GM18502 (cell line): ENCODE data around the gene C11orf16.
"Not testable (repeated sequence)": the region's sequence is repeated elsewhere in the genome, so short reads cannot be mapped to it uniquely, and the experiment has no call there.

ENCODE experiments used
- ATAC-seq: cut with Tn5 transposase; IDR thresholded peaks from one replicate; pipeline ENCODE4 v1.9.1; 2021; ENCODE audit warnings: mild to moderate bottlenecking; ENCODE audit not compliant: unreplicated experiment, poor library complexity

C11orf16 gene

GRCh38 chr11:8932564-8933180, at the start of gene C11orf16:
TSS of gene C11orf16 (minus strand) at chr11:8932947. CDS start at chr11:8932308, 639 bp downstream.
- no peak for ATAC-seq

- ATAC-seq, result no peak
Measured at GRCh38 chr11:8980485-8980884, 47.7 kb upstream of the C11orf16 start.

- ATAC-seq, result not testable (repeated sequence)
Measured at GRCh38 chr11:8979365-8979764, 46.6 kb upstream of the C11orf16 start.

GRCh38 chr11:8973121-8973520, 40.4 kb upstream of the C11orf16 start:
- ATAC-seq, result no peak

- ATAC-seq, result no peak
Measured at GRCh38 chr11:8971924-8972316, 39.2 kb upstream of the C11orf16 start.

- ATAC-seq, result no peak
Measured at GRCh38 chr11:8971196-8971923, 38.6 kb upstream of the C11orf16 start.

- no peak for ATAC-seq
Measured at GRCh38 chr11:8967184-8967583, 34.4 kb upstream of the C11orf16 start.

- ATAC-seq, result peak; percentile 87
Measured at GRCh38 chr11:8964324-8965320, 31.9 kb upstream of the C11orf16 start, which contains the start of gene TMEM9B. TSS of gene TMEM9B (minus strand) at chr11:8964442. CDS start at chr11:8964313, 129 bp downstream.

GRCh38 chr11:8963569-8964323, 31.0 kb upstream of the C11orf16 start:
- ATAC-seq, result peak; percentile 69

- ATAC-seq, result no peak
Measured at GRCh38 chr11:8962841-8963240, 30.1 kb upstream of the C11orf16 start.

- no peak for ATAC-seq
Measured at GRCh38 chr11:8961401-8961800, 28.7 kb upstream of the C11orf16 start.

GRCh38 chr11:8959546-8960166, 26.9 kb upstream of the C11orf16 start:
- peak; percentile 45 for ATAC-seq

GRCh38 chr11:8956860-8957259, 24.1 kb upstream of the C11orf16 start:
- ATAC-seq, result no peak

GRCh38 chr11:8948886-8949285, 16.1 kb upstream of the C11orf16 start:
- no peak for ATAC-seq

GRCh38 chr11:8947230-8947943, 14.6 kb upstream of the C11orf16 start:
- ATAC-seq, result no peak

GRCh38 chr11:8942518-8943066, 9.8 kb upstream of the C11orf16 start, which contains the start of gene ASCL3:
TSS of gene ASCL3 (minus strand) at chr11:8943016. CDS start at chr11:8938161, 4,855 bp downstream.
- ATAC-seq, result no peak

GRCh38 chr11:8941341-8942103, 8.8 kb upstream of the C11orf16 start:
- ATAC-seq, result no peak

GRCh38 chr11:8937659-8938058, 4.9 kb upstream of the C11orf16 start:
- no peak for ATAC-seq
